GM10248 (cell line): ENCODE results near the gene INSIG1.

ENCODE experiments used
- CTCF ChIA-PET: fragments of 300-600 bp; sonication (Branson Sonifier 250); formaldehyde crosslinking; extraction: SDS; loops from one replicate; lab custom pipeline; 2021; ENCODE audit warnings: antibody characterized with exemption; lab: Yijun Ruan, JAX
- POLR2A ChIA-PET: fragments of 350-650 bp; sonication (Branson Sonifier 250); formaldehyde crosslinking; extraction: SDS; loops from one replicate; lab custom pipeline; 2020; ENCODE audit warnings: antibody characterized with exemption; lab: Yijun Ruan, JAX
- DNase-seq: peaks from one replicate; pipeline ENCODE4 v3.0.0; 2012; ENCODE audit errors: extremely low spot score
- CTCF ChIP-seq: IDR thresholded peaks from 2 replicates; pipeline ENCODE4 v1.5.1; 2012; ENCODE audit warnings: mild to moderate bottlenecking, low read depth; ENCODE audit errors: extremely low read depth, missing control alignments, control extremely low read depth

Gene INSIG1

DNA sequence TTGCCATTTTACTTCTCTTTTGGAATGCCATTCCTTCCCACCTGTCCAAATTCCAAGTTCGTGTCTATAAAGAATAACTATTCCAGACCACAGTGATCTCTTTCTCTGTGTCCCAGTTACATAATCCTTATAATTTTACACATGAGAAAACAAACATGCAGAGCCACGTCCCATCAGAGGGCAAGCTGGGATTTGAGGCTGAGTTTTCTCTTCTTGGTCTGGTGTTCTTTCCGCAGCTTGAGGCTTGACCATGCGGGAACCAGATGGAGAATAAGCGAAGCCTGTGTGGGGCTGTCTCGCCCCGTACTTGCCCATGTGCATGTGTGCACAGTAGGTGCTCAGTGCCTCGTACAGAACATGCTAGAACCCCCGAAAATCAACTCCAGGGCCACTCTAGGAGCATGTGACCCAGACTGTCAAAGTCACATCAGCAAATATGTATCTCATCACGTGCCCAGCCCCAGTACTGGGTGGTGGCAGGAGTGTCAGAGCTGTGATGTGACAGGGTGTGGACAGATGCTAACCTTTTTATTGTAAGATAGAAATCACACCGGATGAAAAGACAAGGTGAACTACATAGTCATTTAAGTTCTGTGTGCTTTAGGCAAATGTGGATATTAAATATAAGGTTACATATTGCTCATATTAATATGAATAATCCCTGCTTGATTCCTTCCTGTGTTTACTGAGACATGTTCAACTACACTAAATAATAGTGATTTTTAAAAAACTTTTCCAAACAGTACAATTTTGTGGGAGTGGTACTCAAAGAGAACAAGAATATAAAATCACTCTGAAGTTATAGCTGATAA, 3.2 kb downstream of the INSIG1 start:
- POLR2A ChIA-PET: no interaction called here
- DNase-seq: no peak
- TF ChIP-seq CTCF: no peak
- CTCF ChIA-PET: interaction anchor here (1.1 to 7.4 kb wide), 4 partner anchors 11 to 374 kb away, joined by 3 to 38 read pairs (median 5); no protein-coding TSS in a partner anchor

DNA sequence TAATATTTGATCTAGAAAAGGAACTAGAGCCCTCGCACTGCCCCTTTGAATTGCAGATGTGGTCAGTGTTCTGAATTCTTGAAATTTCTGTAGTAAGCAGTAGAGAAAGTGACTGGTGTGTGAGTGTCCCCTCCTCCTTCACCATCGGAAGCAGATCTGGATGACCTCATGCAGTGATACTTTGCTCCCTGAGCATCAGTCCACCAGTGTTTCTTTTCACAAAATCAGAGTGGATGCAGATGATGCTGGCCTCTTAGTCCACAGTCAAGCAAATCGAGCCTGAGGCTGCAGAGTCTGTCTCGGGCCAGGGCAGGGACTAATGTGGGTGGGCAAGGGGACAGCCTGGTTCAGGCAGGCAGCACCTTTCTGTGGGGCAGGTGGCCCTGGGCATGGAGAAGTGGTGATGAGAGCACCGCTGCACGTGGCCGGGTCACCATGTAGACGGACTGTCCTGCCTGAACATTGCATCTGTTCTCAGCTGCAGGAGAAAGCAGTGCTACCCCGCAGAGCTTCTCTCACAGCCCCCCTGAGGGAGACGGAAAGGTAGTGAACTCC, 5.4 kb downstream of the INSIG1 start:
- no peak for DNase-seq
- POLR2A ChIA-PET: no interaction called here
- CTCF ChIA-PET: interaction anchor here (1.8 to 2.2 kb wide), 2 partner anchors 42 to 376 kb away, joined by 4 to 7 read pairs; no protein-coding TSS in a partner anchor
- no peak for TF ChIP-seq CTCF

- POLR2A ChIA-PET: interaction anchor here (0.6 kb wide), 1 partner anchor 27 kb away, joined by 5 read pairs; no protein-coding TSS in a partner anchor
- CTCF ChIA-PET: interaction anchor here (1.4 to 2.2 kb wide), 2 partner anchors 12 to 41 kb away, joined by 4 to 7 read pairs; no protein-coding TSS in a partner anchor
Observed at GRCh38 chr7:155303897-155304296, 6.2 kb downstream of the INSIG1 start.

GRCh38 chr7:155305231-155305904, 7.7 kb downstream of the INSIG1 start:
- POLR2A ChIA-PET: no interaction called here
- no peak for DNase-seq
- CTCF ChIA-PET: interaction anchor here (3.0 kb wide), 1 partner anchor 39 kb away, joined by 9 read pairs; no protein-coding TSS in a partner anchor
- no peak for TF ChIP-seq CTCF

More at GRCh38 chr7:155303897-155304296, 6.2 kb downstream of the INSIG1 start:
- no peak for DNase-seq
- no peak for TF ChIP-seq CTCF

DNA sequence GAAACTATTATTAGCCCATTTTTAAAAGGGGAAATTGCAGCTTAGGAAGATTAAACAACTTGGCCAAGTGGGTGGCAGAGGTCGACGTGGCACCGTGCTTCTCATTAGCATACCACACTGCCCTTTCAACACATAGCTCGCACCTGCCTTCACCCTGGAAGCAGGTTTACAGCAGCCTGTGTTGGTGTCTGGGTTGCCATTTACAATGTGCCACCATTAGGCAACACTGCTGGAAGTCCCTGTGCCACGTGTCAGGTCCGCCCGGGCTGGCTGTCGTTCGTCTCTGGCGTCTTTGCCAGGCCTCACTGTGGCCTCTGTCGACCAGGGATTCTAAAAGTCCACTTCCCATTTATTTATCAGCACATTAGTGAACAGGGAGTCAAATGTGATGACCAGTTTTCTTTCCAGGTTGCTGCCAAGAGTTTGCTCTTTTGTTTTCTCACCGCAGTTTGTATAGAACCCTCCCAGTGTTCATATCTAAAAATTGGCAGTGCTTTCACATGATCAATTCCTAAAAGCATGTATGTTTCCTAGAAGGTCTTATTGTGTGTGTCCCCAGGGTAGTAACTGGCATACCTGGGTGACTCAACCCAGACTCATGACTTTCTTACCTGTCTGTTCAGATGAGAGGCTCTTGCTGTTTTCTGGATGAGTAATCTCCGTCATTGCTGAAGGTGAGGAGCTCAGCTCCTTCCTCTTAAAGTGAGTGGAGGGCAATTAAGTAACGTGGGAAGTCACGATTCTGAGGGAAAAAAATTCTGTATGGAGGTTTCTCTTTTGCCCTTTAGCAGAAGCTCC, 9.2 kb downstream of the INSIG1 start:
- ChIA-PET CTCF (interaction anchor here (3.0 kb wide), 1 partner anchor 38 kb away, joined by 9 read pairs; no protein-coding TSS in a partner anchor), POLR2A (no interaction called here)
- no peak for TF ChIP-seq CTCF
- no peak for DNase-seq
